ENCODE data around the gene USH2A. TPM values are rescaled to one million over a fixed set of nuclear protein-coding genes. Genes with fewer than 3 reads are reported as not detected.

USH2A gene
- total RNA-seq, 1 donor from 2014 or later: not detected

GRCh38 chr1:215754112-215754511 lies 669.1 kb downstream of the USH2A start:
- TF ChIP-seq CTCF (IDR thresholded peaks at IDR 0.05): no peak
- Mint-ChIP-seq H3K27me3 (ENCODE audit: unreplicated experiment) (peaks cover 2% of the 10 kb centered on the region), H3K9me3 (ENCODE audit: unreplicated experiment) (no peaks in the 10 kb centered on the region), H3K4me3 (ENCODE audit: unreplicated experiment) (no peak overlapping the region), H3K27ac (ENCODE audit: unreplicated experiment) (no peak overlapping the region), H3K4me1 (ENCODE audit: unreplicated experiment) (no peaks in the 10 kb centered on the region), H3K36me3 (ENCODE audit: unreplicated experiment) (no peaks in the 10 kb centered on the region)
- DNase-seq (ENCODE audit: extremely low spot score, unreplicated experiment): no peak

- H3K9me3 Mint-ChIP-seq (ENCODE audit: unreplicated experiment): no peaks in the 10 kb centered on the region
- H3K4me1 Mint-ChIP-seq (ENCODE audit: unreplicated experiment): no peaks in the 10 kb centered on the region
- no peaks in the 10 kb centered on the region for H3K27me3 Mint-ChIP-seq (ENCODE audit: unreplicated experiment)
- H3K4me3 Mint-ChIP-seq (ENCODE audit: unreplicated experiment): no peak overlapping the region
- H3K27ac Mint-ChIP-seq (ENCODE audit: unreplicated experiment): no peak overlapping the region
- TF ChIP-seq CTCF (IDR thresholded peaks at IDR 0.05): no peak
- H3K36me3 Mint-ChIP-seq (ENCODE audit: unreplicated experiment): no peaks in the 10 kb centered on the region
- DNase-seq (ENCODE audit: extremely low spot score, unreplicated experiment): no peak
Observed at GRCh38 chr1:215749414-215749813, 673.8 kb downstream of the USH2A start.

GRCh38 chr1:215748431-215748830 lies 674.8 kb downstream of the USH2A start:
- Mint-ChIP-seq H3K4me1 (ENCODE audit: unreplicated experiment) (no peaks in the 10 kb centered on the region), H3K27me3 (ENCODE audit: unreplicated experiment) (no peaks in the 10 kb centered on the region), H3K36me3 (ENCODE audit: unreplicated experiment) (no peaks in the 10 kb centered on the region), H3K9me3 (ENCODE audit: unreplicated experiment) (no peaks in the 10 kb centered on the region), H3K4me3 (ENCODE audit: unreplicated experiment) (no peak overlapping the region), H3K27ac (ENCODE audit: unreplicated experiment) (no peak overlapping the region)
- no peak for TF ChIP-seq CTCF (IDR thresholded peaks at IDR 0.05)
- DNase-seq (ENCODE audit: extremely low spot score, unreplicated experiment): no peak

- no peak for TF ChIP-seq CTCF (IDR thresholded peaks at IDR 0.05)
- Mint-ChIP-seq H3K36me3 (ENCODE audit: unreplicated experiment) (no peaks in the 10 kb centered on the region), H3K4me3 (ENCODE audit: unreplicated experiment) (no peak overlapping the region), H3K27ac (ENCODE audit: unreplicated experiment) (no peak overlapping the region), H3K4me1 (ENCODE audit: unreplicated experiment) (no peaks in the 10 kb centered on the region), H3K27me3 (ENCODE audit: unreplicated experiment) (no peaks in the 10 kb centered on the region), H3K9me3 (ENCODE audit: unreplicated experiment) (no peaks in the 10 kb centered on the region)
- DNase-seq (ENCODE audit: extremely low spot score, unreplicated experiment): no peak
Observed at GRCh38 chr1:215744419-215744818, 678.8 kb downstream of the USH2A start.

- no peak overlapping the region for H3K27ac Mint-ChIP-seq (ENCODE audit: unreplicated experiment)
- no peak overlapping the region for H3K4me3 Mint-ChIP-seq (ENCODE audit: unreplicated experiment)
- H3K36me3 Mint-ChIP-seq (ENCODE audit: unreplicated experiment): no peaks in the 10 kb centered on the region
- no peak for DNase-seq (ENCODE audit: extremely low spot score, unreplicated experiment)
- H3K4me1 Mint-ChIP-seq (ENCODE audit: unreplicated experiment): no peaks in the 10 kb centered on the region
- H3K9me3 Mint-ChIP-seq (ENCODE audit: unreplicated experiment): no peaks in the 10 kb centered on the region
- H3K27me3 Mint-ChIP-seq (ENCODE audit: unreplicated experiment): peaks cover 2% of the 10 kb centered on the region
- TF ChIP-seq CTCF (IDR thresholded peaks at IDR 0.05): no peak
Observed at GRCh38 chr1:215739025-215739424, 684.2 kb downstream of the USH2A start.
